Neural crest cell (in vitro differentiated cells): Measurements from ENCODE around the gene C16orf92. TPM values are rescaled to one million over a fixed set of nuclear protein-coding genes. Genes with fewer than 3 reads are reported as not detected.

Experiments
- DNase-seq: peaks from one replicate; pipeline ENCODE4 v3.0.0; 2021; ENCODE audit warnings: low read depth, mixed read lengths, low spot score
- H3K27ac Mint-ChIP-seq: one replicate; pipeline ENCODE4 v1.8.0; 2021; ENCODE audit warnings: mild to moderate bottlenecking, mixed read lengths; ENCODE audit not compliant: unreplicated experiment
- H3K27me3 Mint-ChIP-seq: 2 replicates; pipeline ENCODE4 v1.8.0; 2021; ENCODE audit warnings: low read depth, mild to moderate bottlenecking, mixed read lengths
- H3K36me3 Mint-ChIP-seq: 2 replicates; pipeline ENCODE4 v1.8.0; 2021; ENCODE audit warnings: low read depth, mild to moderate bottlenecking, mixed read lengths
- H3K4me1 Mint-ChIP-seq: 2 replicates; pipeline ENCODE4 v1.8.0; 2021; ENCODE audit warnings: mixed read lengths
- H3K4me3 Mint-ChIP-seq: one replicate; pipeline ENCODE4 v1.8.0; 2021; ENCODE audit warnings: mild to moderate bottlenecking, mixed read lengths
- H3K9me3 Mint-ChIP-seq: 2 replicates; pipeline ENCODE4 v1.8.0; 2021; ENCODE audit warnings: mixed read lengths
- total RNA-seq: library from RNA; stranded (reverse); gene quantifications from 2 replicates; pipeline ENCODE4 v1.2.1, GENCODE V29; 2021
- TF ChIP-seq, protein P1 (sequence below): fragments of 200-600 bp; sonication (generic); conservative IDR thresholded peaks from 2 replicates; pipeline ENCODE4 v1.5.0; 2021; ENCODE audit warnings: antibody characterized with exemption, mild to moderate bottlenecking

C16orf92 gene
- total RNA-seq, 1 donor from 2014 or later, result not detected

DNA sequence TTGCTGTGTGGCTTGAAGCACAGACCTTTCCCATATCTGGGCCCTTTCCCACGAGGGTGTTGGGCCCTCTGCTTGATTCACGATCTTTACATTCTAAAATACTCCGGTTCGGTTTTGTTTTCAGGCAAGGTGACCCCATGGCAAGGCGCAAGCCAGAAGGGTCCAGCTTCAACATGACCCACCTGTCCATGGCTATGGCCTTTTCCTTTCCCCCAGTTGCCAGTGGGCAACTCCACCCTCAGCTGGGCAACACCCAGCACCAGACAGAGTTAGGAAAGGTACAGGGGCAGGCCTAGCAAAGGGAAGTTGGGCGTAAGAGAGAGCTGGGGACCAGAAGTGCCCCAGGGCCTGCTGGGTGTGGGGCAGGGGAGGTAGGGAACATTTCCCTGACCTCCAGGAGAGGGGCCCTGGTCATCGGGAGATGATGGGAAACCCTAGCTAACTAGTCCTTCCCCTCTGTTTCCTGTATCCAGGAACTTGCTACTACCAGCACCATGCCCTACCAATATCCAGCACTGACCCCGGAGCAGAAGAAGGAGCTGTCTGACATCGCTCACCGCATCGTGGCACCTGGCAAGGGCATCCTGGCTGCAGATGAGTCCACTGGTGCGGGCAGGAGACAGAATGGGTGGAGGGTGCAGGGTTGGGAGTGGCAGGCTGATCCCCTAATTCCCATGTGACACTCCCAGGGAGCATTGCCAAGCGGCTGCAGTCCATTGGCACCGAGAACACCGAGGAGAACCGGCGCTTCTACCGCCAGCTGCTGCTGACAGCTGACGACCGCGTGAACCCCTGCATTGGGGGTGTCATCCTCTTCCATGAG, 44.0 kb downstream of the C16orf92 start:
- Mint-ChIP-seq H3K4me3 (peak overlapping the region; percentile 98), H3K9me3 (no peaks in the 10 kb centered on the region), H3K27me3 (no peaks in the 10 kb centered on the region), H3K36me3 (peaks cover 22% of the 10 kb centered on the region), H3K4me1 (peaks cover 43% of the 10 kb centered on the region), H3K27ac (peak overlapping the region; percentile 91)
- DNase-seq, result no peak
- TF ChIP-seq, protein P1, sequence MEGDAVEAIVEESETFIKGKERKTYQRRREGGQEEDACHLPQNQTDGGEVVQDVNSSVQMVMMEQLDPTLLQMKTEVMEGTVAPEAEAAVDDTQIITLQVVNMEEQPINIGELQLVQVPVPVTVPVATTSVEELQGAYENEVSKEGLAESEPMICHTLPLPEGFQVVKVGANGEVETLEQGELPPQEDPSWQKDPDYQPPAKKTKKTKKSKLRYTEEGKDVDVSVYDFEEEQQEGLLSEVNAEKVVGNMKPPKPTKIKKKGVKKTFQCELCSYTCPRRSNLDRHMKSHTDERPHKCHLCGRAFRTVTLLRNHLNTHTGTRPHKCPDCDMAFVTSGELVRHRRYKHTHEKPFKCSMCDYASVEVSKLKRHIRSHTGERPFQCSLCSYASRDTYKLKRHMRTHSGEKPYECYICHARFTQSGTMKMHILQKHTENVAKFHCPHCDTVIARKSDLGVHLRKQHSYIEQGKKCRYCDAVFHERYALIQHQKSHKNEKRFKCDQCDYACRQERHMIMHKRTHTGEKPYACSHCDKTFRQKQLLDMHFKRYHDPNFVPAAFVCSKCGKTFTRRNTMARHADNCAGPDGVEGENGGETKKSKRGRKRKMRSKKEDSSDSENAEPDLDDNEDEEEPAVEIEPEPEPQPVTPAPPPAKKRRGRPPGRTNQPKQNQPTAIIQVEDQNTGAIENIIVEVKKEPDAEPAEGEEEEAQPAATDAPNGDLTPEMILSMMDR, result no peak

DNA sequence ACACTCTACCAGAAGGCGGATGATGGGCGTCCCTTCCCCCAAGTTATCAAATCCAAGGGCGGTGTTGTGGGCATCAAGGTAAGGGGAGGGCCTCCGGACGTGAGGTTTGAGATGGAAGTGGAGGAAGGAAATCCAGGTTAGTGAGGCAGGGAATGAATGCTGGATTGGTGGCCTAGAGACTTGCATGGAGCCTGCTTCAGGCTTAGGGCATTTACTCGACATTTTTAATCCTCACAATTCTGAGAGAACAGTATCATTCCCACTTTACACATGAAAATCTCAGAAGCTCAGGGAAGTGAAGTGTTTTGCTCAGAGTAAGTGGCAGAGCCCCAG, 44.6 kb downstream of the C16orf92 start:
- Mint-ChIP-seq H3K36me3 (peaks cover 25% of the 10 kb centered on the region), H3K4me3 (peak overlapping the region; percentile 98), H3K27ac (no peak overlapping the region), H3K4me1 (peaks cover 43% of the 10 kb centered on the region), H3K27me3 (no peaks in the 10 kb centered on the region), H3K9me3 (no peaks in the 10 kb centered on the region)
- TF ChIP-seq, protein P1, result no peak
- no peak for DNase-seq

DNA sequence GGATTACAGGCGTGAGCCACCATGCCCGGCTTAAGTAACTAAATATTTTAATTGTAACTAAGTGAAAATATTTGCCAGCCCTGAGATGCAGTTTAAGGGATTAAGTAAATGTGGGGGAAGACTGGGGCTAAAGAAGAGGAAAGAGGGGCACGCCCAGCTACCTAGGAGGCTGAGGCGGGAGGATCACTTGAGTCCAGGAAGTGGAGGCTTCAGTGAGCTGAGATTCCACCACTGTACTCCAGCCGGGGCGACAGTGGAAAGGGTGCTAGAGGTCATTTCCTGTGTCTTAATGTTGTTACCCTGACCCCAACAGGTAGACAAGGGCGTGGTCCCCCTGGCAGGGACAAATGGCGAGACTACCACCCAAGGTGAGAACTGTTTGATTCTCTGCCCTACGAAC, 45.3 kb downstream of the C16orf92 start:
- H3K36me3 Mint-ChIP-seq, result peaks cover 25% of the 10 kb centered on the region
- H3K4me3 Mint-ChIP-seq, result peak overlapping the region; percentile 84
- no peaks in the 10 kb centered on the region for H3K27me3 Mint-ChIP-seq
- TF ChIP-seq, protein P1, result no peak
- H3K9me3 Mint-ChIP-seq, result no peaks in the 10 kb centered on the region
- H3K4me1 Mint-ChIP-seq, result peaks cover 43% of the 10 kb centered on the region
- H3K27ac Mint-ChIP-seq, result no peak overlapping the region
- DNase-seq, result no peak

DNA sequence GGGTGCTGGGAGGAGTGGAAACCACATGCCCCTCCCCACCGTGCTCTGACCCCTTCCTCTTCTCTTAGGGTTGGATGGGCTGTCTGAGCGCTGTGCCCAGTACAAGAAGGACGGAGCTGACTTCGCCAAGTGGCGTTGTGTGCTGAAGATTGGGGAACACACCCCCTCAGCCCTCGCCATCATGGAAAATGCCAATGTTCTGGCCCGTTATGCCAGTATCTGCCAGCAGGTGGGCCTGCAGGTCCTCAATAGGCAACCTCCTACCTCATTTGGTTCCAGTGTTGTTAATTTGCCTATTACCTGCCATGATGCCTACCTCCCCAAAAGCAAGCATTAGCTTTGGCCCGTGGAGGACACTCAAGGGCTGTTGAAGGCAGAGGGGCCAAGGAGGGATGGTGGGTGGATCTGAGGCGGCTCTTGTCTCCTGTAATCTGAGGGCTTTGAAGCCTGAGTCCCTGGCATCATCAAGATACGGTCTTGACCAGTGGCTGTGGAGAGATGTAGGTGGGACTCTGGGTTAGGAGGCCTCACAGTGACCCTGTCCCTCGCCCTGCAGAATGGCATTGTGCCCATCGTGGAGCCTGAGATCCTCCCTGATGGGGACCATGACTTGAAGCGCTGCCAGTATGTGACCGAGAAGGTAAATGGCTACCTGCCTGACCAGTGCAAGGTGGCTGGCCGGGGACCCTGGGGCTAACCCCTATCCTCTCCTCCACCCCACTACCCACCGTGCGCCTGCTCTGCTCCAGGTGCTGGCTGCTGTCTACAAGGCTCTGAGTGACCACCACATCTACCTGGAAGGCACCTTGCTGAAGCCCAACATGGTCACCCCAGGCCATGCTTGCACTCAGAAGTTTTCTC, 46.0 kb downstream of the C16orf92 start:
- Mint-ChIP-seq H3K9me3 (no peaks in the 10 kb centered on the region), H3K36me3 (peaks cover 25% of the 10 kb centered on the region), H3K4me3 (peak overlapping the region; percentile 84), H3K4me1 (peaks cover 37% of the 10 kb centered on the region), H3K27me3 (no peaks in the 10 kb centered on the region), H3K27ac (no peak overlapping the region)
- no peak for DNase-seq
- TF ChIP-seq, protein P1, result peak; percentile 68

DNA sequence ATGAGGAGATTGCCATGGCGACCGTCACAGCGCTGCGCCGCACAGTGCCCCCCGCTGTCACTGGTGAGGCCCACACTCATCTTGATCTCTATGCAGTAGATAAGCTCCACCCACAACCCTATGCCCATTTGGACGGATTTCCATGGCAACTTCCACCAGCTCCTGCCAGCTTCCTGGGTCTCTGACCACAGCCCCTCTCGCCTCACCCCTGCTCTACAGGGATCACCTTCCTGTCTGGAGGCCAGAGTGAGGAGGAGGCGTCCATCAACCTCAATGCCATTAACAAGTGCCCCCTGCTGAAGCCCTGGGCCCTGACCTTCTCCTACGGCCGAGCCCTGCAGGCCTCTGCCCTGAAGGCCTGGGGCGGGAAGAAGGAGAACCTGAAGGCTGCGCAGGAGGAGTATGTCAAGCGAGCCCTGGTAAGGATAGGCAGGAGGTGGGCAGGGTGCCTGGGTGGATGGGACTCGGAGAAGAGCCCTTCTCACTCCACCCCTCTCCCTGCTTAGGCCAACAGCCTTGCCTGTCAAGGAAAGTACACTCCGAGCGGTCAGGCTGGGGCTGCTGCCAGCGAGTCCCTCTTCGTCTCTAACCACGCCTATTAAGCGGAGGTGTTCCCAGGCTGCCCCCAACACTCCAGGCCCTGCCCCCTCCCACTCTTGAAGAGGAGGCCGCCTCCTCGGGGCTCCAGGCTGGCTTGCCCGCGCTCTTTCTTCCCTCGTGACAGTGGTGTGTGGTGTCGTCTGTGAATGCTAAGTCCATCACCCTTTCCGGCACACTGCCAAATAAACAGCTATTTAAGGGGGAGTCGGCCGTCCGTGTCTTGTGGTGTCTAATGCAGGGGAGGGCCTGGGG, 46.8 kb downstream of the C16orf92 start:
- Mint-ChIP-seq H3K27ac (no peak overlapping the region), H3K4me1 (peaks cover 34% of the 10 kb centered on the region), H3K27me3 (no peaks in the 10 kb centered on the region), H3K36me3 (peaks cover 25% of the 10 kb centered on the region), H3K4me3 (peak overlapping the region; percentile 84), H3K9me3 (no peaks in the 10 kb centered on the region)
- DNase-seq, result no peak
- TF ChIP-seq, protein P1, result no peak
